ENCODE results near the gene SULT2B1. TPM values are rescaled to one million over a fixed set of nuclear protein-coding genes. Genes with fewer than 3 reads are reported as not detected.

Gene SULT2B1
- total RNA-seq, 2 donors from 2014 or later = 1.4 to 7.7 TPM

DNA sequence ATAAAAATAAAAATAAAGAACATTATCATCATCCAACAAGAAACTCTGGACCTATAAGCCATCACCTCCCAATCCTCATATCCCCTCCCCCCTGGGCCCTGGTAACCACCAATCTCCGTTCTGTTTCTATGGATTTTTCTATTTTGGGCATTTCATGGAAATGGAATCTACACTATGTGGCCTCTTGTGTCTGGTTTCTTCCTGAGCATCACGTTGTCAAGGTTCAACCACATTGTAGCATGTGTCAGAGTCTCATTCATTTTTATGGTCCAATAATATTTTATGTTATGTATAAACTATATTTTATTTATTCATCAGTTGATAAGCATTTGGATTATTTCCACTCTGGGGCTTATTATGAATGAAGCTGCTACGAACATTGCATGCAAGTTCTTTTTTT, 26.9 kb downstream of the SULT2B1 start:
- H3K27me3 ChIP-seq = no peaks in the 10 kb centered on the region
- TF ChIP-seq, protein P1, sequence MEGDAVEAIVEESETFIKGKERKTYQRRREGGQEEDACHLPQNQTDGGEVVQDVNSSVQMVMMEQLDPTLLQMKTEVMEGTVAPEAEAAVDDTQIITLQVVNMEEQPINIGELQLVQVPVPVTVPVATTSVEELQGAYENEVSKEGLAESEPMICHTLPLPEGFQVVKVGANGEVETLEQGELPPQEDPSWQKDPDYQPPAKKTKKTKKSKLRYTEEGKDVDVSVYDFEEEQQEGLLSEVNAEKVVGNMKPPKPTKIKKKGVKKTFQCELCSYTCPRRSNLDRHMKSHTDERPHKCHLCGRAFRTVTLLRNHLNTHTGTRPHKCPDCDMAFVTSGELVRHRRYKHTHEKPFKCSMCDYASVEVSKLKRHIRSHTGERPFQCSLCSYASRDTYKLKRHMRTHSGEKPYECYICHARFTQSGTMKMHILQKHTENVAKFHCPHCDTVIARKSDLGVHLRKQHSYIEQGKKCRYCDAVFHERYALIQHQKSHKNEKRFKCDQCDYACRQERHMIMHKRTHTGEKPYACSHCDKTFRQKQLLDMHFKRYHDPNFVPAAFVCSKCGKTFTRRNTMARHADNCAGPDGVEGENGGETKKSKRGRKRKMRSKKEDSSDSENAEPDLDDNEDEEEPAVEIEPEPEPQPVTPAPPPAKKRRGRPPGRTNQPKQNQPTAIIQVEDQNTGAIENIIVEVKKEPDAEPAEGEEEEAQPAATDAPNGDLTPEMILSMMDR (IDR thresholded peaks at IDR 0.05) = no peak
- H3K36me3 ChIP-seq = no peaks in the 10 kb centered on the region
- no peak for DNase-seq
- H3K4me1 ChIP-seq = no peaks in the 10 kb centered on the region
- H3K9me3 ChIP-seq = no peaks in the 10 kb centered on the region
- H3K9ac ChIP-seq (ENCODE audit: low read depth in 2 of 2, low read length in 2 of 2) = no peak overlapping the region
- no peak overlapping the region for H3K27ac ChIP-seq
- intact Hi-C loops (cut with DNase I) = no loop called here
- no peak overlapping the region for H3K4me3 ChIP-seq

DNA sequence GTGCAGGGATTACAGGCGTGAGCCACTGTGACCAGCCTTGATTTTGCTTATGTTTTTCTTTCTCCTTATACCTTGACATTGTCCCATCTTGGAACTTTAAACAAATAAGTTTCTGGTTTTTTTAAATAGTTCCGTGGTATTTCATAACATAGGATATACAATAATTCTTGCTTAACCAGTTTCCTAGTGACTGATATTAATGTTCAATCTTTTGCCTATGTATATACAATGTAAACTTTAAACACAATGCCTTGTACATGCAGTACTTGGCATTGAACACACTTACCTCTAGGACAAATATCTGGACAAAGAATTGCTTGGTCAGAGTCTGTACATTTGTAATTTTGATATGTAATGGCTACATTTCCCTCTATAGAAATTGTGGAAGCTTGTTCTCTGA, 30.2 kb downstream of the SULT2B1 start:
- no peaks in the 10 kb centered on the region for H3K36me3 ChIP-seq
- DNase-seq = no peak
- no peaks in the 10 kb centered on the region for H3K27me3 ChIP-seq

DNA sequence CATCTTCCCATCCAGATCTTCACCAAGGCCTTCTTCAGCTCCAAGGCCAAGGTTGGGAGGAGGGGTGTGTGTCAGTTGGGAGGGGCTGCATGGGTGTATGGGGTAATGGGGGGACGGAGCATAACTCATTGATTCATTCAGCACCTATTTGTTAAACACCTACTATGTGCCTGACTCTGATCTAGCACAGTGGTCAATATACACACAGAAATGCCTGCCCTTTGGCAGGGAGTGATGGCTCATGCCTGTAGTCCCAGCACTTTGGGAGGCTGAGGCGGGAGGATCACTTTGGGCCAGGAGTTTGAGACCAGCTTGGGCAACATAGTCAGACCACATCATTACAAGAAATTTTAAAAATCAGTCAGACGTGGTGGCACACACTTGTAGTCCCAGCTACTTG, 35.4 kb downstream of the SULT2B1 start:
- TF ChIP-seq, protein P1 (IDR thresholded peaks at IDR 0.05) = no peak
- intact Hi-C loops (cut with DNase I) = loop anchor here (5.0 to 10.0 kb wide), 3 partner anchors 100 to 273 kb away; partner anchors contain the start of genes GRIN2D and KDELR1

More for the DNA sequence above, 30.2 kb downstream of the SULT2B1 start:
- H3K9ac ChIP-seq (ENCODE audit: low read depth in 2 of 2, low read length in 2 of 2) = no peak overlapping the region
- intact Hi-C loops (cut with DNase I) = loop anchor here (10.0 kb wide), 2 partner anchors 187 to 267 kb away; partner anchors contain the start of genes GRIN2D and KDELR1
- no peak overlapping the region for H3K4me3 ChIP-seq
- no peak overlapping the region for H3K27ac ChIP-seq
- no peaks in the 10 kb centered on the region for H3K9me3 ChIP-seq
- H3K4me1 ChIP-seq = no peaks in the 10 kb centered on the region
- TF ChIP-seq, protein P1 (IDR thresholded peaks at IDR 0.05) = no peak

DNA sequence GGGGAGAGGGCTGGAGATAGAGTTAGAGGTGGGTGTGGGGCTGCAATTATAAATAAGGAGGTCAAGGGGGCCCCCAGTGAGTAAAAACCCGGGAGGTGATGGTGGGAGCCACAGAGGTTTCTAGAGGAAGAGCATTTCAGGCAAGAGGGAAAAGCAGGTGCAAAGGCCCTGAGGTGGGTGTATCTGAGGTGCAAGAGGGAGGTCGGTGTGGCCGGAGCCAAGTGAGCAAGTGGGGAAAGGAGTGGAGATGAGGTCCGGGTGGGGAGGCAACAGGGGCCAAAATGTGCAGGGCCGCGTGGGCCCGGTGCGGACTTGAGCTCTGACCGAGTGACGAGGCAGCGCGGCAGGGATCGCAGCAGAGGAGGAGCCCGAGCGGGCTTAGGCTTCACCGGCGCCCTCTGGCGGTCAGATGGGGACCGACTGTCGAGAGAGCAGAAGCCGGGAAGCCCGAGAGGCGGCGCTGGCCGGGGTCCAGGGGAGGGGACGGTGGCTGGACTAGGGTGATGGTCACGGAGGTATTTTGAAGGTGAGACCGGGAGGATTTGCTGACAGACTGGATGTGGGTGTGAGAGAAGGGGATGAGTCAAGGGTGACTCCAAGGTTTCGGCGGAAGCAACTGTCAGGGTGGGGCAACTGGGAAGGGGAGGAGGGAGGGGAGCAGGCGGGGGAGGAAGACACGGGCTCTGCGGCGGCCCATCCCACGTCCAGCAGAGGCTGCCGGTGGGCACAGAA, 36.9 kb downstream of the SULT2B1 start:
- intact Hi-C loops (cut with DNase I) = loop anchor here (5.0 to 10.0 kb wide), 3 partner anchors 102 to 274 kb away; partner anchors contain the start of genes GRIN2D and KDELR1
- no peak overlapping the region for H3K27ac ChIP-seq
- no peaks in the 10 kb centered on the region for H3K27me3 ChIP-seq
- no peaks in the 10 kb centered on the region for H3K36me3 ChIP-seq
- DNase-seq = peak; percentile 97
- H3K4me3 ChIP-seq = peak overlapping the region; percentile 23
- TF ChIP-seq, protein P1 (IDR thresholded peaks at IDR 0.05) = peak; percentile 89
- no peaks in the 10 kb centered on the region for H3K4me1 ChIP-seq
- H3K9me3 ChIP-seq = no peaks in the 10 kb centered on the region
- H3K9ac ChIP-seq (ENCODE audit: low read depth in 2 of 2, low read length in 2 of 2) = peak overlapping the region; percentile 51 to 58

More for the DNA sequence above, 35.4 kb downstream of the SULT2B1 start:
- Histone ChIP-seq H3K27ac (no peak overlapping the region), H3K4me3 (no peak overlapping the region), H3K27me3 (no peaks in the 10 kb centered on the region), H3K4me1 (no peaks in the 10 kb centered on the region), H3K9ac (ENCODE audit: low read depth in 2 of 2, low read length in 2 of 2) (no peak overlapping the region), H3K36me3 (no peaks in the 10 kb centered on the region), H3K9me3 (no peaks in the 10 kb centered on the region)
- no peak for DNase-seq

DNA sequence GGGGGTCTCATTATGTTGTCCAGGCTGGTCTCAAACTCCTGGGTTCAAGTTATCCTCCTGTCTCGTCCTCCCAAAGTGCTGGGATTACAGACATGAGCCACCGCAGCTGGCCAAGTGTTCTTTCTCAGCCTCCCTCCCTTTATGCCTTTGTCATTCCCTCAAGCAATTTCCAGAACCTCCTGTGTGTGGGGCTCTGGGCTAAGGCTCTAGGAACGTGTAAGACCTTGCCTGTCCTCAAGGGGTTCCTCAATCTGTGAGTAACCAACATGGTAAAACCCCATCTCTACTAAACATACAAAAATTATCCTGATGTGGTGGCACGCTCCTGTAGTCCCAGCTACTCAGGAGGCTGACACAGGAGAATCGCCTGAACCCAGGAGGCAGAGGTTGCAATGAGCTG, 39.0 kb downstream of the SULT2B1 start:
- Histone ChIP-seq H3K27ac (no peak overlapping the region), H3K36me3 (no peaks in the 10 kb centered on the region), H3K4me1 (no peaks in the 10 kb centered on the region), H3K9ac (ENCODE audit: low read depth in 2 of 2, low read length in 2 of 2) (no peak overlapping the region), H3K9me3 (no peaks in the 10 kb centered on the region), H3K4me3 (no peak overlapping the region), H3K27me3 (no peaks in the 10 kb centered on the region)
- intact Hi-C loops (cut with DNase I) = no loop called here
- TF ChIP-seq, protein P1 (IDR thresholded peaks at IDR 0.05) = no peak
- DNase-seq = no peak
